Activated T-cell treated with anti-CD3 and anti-CD28 coated beads for 24 hours (primary cell): ENCODE results near the gene TP73.

Experiments used
- DNase-seq: peaks from one replicate; pipeline ENCODE4 v3.0.0-alpha.2; 2020; ENCODE audit warnings: low read depth

Gene TP73

DNA sequence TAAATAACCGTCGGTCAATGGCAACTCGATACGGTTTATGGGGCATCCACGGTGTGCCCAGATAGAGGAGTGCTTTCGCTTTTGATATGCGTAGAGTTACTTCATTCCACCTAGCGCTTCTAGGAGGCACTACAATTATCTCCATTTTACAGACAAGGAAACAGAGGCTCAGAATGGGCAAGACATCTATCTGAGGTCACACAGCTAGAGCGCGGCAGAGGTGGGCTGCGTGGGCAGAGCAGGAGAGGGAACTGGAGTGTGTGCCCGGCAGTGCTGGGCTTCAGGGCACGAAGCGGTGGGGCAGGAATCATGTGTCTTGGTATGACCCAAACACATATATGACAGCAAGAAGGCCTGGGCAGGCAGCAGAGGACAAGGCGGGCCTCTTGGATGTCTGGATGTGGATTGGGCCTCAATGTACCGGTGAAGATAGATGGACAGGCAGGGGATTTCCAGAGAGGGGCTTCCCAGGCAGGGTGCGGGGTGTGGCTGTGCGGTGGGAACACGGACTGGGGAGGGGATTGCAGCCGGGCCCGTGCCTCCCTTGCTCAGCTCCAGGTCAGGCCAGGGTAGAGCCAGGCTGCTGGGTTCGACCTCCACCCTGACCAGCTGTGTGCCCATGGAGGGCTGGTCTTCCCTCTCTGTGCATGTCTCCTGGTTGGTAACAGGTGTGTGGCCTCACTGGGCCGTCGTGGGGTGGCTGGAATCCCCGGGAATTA, 21.2 kb downstream of the TP73 start:
- DNase-seq, result no peak

DNA sequence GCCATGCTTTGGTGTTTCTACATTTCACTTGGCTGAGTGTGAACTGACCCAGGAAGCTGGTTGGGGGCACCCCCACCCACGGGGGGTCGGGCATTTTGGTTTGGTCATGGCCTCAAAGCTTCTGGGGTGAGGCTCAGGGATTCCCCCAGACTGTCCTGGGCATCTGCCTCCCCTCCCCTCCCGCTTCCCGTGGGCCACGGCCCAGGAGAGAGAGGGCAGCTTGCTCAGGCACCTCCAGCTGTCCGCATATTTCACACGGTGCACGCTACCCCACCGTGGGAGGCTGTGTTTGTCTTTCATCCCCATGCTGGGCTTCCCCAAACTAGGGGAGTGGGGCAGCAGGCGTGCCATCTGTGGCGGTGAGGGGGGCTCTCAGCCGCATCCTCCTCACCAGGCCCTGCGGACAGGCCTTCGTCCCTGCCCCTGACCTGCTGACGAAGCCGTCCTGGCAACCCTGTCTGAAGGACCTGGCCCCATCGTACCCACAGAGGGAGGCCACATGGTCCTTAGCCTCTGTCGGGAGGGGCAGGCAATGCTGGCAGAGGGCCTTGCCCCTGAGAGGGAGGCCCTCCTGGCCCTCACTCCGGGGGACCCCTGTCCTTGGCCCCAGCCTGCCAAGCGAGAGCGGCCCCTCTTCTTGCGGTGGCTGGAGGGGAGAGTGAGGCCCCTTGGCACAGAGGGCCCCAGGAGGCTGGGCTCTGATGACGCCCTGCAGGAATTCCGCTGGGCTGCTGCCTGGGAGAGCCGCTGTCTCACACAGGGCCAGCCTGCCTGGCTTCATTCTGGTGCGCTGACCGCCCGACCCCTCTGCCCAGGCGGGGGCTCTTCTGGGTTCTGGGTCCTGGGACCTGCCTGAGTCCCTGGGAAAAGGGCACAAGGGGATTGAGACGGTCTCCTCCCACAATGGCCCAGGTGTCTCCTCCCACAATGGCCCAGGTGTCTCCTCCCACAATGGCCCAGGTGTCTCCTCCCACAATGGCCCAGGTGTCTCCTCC, 22.1 kb downstream of the TP73 start:
- DNase-seq, result no peak

DNA sequence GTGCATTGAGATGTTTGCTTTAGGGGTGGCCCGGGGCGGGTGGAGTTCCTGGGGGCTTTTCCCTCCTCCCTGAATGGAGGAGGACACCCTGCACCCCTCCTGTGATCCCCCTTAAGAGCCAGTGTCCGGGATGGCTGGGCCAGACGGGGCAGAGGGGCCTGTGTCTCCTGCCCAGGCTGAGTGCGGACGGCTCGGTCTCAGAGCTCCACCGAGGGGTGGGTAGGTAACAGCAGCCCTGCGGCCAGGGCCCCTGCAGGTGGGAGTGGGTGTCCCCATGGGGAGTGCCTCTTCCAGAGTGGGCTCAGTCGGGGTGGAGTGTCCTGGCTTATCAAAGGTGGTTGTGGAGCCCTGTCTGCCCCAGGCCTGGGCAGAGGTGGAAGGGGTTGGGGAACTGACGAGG, 23.1 kb downstream of the TP73 start:
- no peak for DNase-seq

DNA sequence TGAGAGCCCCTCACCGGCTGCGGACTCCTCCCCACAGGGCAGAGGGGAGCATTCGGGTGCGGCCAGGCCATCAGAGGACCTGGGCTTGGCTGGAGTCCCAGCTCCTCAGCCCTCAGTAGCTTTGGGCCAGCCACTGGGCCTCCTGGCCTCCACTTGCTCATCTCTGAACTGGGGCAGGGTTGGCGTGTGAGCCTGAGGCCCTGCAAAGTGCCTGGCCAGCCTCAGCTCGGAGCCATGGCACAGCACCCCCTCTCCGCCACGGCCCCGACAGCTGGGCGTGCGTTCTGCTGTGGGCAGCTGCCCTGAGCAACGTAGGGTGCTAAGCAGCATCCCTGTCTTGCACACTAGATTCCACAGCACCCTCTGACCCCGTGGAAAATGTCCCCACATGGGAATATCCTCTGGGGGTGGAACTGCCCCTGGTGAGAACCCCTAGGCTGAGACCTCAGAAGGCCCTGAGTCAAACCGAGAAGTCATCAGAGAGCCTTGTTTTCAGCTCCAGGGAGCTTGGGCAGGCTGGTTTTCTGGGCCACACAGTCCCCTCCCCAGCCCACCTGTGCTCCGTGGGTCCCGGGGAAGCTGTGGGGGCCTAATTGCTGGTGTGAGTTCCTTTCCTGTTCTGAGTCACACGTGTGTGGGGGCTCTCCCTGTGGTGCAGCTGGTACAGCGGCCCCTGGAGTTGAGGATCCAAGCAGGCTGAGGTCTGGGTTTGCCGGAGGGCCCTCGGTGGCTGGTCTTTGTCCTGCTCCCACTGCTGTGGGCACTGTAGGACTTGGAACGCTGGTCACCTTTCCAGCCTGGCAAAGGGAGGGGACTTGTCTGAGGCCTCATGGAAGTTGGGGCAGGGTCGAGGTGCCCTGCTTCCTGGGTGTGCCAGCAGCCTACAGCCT, 24.5 kb downstream of the TP73 start:
- no peak for DNase-seq

DNA sequence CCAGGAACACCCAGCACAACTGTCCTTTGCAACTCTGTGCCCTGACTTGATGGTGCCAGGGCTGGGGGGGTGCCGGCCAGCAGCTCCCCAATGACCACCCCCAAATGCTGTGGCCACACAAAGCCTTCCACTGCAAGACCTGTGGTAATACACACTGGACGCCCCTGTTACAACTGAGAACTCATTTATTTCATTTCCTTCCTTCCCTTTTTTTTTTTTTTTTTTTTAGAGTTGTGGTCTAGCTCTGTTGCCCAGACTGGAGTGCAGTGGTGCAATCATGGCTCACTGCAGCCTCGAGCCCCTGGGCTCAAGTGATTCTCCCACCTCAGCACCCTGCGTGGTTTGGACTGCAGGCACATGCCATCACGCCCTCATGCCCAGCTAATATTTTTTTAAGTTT, 25.2 kb downstream of the TP73 start:
- DNase-seq, result no peak

DNA sequence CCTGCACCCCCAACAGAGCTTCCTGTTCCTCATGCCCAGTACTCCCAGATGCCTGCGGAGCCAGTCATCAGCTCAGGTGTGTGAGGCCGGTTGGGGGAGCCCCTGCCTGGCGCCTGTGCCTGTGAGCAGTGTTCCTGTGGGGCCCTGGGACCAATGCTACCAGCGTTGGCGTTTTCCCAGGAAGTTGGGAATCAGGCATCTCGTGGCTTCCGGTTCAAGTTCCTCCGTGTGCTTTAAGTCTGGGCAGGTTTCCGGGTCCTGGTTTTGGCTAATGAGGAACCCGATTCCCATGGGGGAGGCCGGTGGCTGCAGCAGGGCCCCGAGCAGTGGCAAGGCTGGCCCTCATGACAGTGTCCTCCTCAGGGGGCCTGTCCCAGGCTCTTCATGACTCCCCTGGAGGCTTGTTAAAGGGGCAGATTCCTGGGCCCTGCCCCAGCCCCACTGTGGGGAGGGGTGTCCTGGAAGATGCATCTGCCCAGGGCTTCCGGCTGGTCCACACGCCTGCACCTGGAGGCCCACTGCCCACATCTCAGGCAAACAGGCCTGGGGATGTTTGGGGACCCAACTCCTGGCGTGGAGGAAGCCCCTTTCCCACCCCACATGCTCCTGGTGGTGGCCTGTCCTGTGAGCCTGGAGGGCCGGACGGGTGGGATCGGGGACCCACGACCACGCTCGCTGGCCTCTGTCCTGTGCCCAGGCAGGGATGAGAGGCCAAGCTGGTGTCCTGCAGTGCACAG, 26.2 kb downstream of the TP73 start:
- no peak for DNase-seq

DNA sequence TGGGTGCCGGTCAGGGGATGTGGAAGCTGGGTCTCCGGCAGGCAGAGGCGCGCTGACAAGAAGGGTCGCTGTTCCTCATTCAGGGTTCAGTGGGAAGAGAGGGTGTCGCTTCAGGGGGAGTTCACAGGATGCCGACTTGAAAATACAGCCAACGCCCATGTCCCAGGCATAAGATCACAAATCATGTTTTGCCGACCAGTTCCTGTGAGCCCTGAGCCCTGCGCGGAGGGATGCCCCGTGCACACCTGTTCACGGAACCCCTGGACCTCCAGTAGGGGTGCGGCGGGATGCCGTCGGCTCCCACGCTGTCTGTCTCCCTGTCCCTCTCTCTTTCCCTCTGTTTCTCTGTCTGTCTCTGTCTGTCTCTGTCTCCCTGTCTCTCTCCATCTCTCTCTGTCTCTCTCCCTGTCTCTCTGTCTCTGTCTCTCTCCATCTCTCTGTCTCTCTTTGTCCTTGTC, 26.8 kb downstream of the TP73 start:
- DNase-seq, result no peak

DNA sequence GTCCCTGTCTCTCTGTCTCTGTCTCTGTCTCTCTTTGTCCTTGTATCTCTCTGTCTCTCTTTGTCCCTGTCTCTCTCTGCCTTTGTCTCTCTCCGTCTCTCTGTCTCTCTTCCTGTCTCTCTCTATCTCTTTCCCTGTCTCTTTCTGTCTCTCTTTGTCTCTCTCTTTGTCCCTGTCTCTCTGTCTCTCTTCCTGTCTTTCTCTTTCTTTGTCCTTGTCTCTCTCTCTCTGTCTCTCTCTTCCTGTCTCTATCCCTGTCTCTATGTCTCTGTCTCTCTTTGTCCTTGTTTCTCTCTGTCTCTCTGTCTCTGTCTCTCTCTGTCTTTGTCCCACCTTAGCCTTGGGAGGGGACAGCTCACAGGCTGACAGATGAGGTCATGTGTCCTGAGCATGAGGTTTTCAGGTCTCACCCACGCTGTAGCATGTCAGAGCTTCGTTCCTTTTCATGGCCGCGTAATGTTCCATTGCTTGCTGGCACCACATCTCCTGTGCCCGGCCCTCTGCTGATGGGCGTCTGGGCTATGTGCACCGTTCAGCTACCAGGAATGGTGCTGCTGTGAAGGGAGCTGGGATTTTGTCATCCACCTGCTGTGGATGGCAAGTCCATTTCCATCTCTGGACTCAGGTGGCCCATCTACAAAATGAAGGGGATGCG, 27.6 kb downstream of the TP73 start:
- DNase-seq, result no peak

DNA sequence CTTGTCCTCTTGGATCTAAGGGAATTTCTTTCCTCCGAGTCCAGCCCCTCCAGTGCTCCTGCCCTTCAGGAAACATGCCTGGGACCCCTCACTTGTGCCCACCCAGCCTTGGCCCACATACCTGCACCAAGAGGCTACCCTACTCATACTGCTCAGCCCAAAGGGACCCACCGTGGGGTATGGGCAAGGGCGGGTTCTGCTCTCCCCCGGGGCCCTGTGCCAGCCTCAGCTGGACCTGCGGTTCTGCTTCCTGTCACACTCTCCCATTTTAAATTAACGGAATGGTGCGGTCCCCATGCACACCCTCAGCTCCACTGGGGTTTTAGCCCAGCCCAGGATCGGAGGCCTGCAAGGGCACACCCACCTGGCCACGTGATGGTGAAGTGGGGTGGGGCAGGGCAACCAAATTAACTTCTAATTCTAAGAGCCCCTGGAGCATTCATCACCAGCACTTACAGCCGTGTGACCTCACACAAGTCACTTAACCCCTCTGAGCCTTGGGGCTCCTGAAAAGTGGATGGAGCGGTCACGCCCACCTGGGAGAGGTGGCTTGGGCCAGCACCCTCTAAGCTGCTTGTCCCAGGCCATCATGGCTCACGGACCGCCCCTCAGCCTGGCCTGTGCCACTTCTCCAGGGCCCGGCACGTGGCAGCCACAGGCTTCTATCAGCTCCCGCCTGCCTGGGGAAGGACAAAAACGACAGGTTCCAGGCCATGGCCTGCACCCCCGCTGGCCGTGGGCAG, 28.3 kb downstream of the TP73 start:
- DNase-seq, result no peak

DNA sequence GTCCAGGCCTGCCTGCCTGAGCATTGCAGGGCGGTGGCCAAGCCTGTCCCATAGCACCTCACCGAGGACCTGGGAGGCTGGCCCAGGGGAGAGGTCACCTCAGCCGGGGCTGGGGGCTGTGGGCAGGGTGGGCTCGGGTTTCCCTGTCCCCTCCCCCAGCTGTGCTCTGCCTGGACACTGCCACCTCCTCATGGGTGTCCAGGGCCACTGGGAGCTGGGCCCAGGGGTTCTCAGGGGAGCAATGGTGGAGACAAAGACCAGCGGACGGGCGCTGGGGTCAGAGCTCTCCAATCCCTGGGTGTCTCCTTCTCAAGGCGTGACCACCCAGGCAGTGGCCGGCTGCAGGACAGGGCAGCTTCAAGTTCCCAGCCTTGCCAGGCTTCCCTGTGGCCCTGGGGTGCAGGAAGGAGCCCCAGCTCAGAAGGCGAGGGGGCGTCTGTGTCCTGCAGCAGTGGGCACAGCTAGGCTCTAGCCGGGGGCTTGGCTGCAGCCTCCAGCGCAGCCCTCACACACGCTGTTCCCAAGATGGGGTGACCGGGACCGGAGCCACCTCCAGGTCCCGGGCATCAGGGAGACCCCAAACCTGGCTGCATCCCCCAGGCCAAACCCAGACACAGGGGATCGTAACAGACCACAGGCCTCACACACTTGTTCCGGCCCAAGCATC, 29.0 kb downstream of the TP73 start:
- no peak for DNase-seq

DNA sequence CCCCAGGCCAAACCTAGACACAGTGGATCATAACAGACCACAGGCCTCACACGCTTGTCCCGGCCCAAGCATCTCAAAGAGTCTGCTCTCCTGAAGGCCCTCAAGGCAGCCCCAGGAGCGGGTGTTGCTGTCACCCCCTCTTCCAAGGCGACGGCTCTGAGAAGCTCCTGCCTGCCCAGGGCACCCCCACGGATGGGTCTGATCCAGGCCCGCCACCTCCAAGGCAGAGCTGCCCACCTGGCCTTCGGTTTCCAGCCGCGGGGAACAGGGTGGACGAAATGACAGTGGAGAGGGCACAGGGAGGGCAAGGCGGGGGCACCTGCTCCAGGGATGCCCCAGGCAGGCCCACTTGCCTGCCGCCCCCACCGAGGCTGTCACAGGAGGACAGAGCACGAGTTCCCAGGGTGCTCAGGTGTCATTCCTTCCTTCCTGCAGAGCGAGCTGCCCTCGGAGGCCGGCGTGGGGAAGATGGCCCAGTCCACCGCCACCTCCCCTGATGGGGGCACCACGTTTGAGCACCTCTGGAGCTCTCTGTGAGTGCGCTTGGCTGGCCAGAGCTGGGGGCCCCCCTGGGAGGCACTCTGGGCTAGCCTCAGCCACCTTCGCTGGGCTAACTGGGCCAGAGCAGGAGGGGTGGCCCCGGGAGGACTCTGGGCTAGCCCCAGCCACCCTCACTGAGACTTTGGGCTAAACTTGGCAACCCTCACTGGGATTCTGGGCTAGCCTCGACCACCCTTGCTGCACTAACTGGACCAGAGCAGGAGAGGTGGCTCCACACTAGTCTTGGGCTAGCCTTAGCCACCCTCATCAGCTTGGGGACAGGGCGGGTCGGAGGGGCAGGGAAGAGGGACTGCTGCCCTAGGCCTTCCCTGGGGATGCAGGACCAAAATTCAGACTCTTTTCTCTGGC, 29.8 kb downstream of the TP73 start:
- no peak for DNase-seq

DNA sequence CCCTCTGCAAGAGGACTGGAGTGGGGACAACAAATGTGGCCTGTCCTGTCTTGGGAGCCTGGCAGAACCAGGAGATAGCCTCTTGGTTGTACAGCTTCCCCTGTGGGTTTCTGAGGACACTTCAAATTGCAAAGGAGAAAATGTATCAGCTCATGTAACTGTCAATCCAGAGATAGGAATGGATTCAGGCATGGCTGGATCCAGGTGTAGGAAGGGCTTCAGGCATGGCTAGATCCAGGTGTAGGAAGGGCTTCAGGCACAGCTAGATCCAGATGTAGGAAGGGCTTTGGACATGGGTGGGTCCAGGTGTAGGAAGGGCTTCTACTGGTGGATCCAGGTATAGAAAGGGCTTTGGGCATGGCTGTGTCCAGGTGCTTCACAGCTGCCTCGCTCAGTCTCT, 30.9 kb downstream of the TP73 start:
- DNase-seq, result no peak

DNA sequence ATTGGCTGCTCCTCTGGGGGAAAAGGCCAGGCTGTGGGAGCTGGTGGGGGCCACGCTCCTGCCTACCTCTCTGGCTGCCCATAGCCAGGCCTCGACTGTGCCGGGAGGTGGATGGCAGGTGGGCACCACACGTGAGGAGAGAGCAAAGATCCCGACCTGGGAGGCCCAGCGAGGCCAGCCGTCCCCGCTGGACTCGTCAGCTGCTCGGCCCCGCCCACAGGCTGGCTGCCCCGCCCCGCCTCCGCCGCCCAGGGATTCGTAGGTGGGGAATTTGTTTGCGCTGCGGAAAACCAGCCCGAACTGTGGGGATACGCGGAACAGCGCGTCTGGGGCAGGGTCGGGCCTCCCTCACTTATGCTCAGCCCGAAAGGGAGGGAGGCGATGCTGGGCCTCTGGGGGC, 31.7 kb downstream of the TP73 start:
- no peak for DNase-seq

DNA sequence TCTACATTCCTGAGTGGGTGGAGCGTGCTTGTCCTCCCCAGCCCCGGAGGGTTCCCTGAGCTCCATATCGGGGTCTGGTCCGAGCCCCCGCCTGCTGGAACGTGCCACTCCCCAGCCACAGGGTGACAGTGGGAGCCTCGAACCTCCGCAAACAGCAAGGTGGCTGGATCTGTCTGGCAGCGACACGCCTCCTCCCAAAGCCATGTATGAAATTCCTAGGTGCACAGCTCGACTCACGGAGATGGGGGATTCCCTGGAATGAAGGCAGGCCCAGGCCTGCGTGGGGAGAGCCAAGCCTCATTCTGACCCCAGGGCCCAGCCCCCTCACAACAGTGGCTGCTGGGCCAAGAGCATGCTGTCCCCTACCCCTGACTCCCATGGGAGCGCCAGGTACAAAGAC, 32.9 kb downstream of the TP73 start:
- no peak for DNase-seq

DNA sequence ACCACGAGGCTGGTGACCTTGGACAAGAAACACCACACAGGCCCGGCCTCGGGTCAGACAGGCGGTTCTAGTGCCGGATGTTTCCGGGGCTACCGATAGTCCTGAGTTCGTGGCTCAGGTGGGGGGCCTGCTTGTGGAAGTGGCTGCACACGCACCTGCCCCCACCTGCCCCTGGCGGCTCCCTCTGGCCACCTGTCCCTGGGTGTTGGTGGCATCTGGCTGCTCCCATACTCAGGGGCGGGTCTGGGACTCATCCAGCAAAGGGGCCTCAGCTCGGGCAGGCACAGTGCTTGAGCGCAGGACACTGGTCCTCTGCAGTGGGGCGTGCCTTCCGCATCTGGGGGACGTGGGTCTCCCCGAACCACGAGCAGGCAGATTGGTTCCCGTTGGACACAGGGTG, 33.6 kb downstream of the TP73 start:
- no peak for DNase-seq

DNA sequence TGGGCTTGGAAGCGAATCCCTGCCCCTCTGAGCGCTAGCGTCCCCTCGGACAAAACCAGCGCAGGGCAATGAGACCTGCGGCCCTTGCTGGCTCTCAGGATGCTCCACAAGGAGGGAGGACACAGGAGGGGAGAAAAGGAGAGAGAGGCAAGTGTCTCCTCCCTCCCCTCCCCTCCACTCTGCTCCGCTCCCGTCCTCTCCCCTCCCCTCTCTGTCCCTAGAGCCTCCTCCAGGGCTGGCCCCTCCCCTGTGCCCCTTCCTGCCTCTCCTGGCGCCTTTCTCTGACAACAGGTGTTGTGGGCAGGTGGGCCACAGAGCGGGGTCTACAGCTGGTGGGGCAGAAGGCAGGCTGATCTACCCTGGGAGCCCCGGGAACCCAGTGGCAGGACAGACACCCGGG, 35.2 kb downstream of the TP73 start:
- DNase-seq, result no peak

DNA sequence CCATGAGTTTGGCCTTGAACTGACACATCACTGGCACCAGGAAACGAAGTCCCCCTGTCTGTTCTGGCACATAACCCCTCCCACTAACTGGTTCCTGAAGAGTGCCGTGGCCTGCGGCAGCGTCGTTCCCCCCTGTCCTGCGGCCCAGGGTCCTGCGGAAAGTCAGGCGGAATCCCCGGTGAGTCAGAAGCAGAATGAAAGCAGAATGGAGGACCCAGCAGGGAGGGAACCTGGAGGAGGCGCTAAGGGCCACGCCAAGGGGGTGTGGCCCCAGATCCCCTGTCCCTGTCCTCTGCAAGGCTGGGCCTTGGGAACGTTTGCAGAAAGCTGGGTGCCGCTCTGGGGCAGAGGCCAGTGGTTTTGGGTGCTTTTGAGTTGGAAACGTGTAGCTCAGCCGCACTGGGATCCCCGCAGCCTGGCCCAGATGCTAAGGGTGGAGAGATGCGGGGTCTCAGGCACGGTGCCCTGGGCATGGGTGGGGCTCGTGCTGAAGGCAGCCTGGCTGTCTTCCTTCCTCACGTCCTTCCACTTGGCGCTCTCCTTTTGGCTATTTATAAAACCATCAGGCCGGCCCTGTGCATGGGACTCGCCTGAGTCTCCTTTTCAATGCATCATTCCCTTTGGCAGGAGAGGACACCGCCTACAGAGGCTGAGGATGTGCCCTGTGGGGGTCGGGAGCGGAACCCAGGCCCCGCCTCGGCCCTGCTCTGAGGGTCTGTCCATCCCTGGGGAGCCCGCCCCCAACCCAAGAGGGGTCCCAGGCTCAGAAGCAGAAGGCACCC, 36.2 kb downstream of the TP73 start:
- no peak for DNase-seq
